Measurements from ENCODE around the gene COG5. TPM values are rescaled to one million over a fixed set of nuclear protein-coding genes. Genes with fewer than 3 reads are reported as not detected.

Gene COG5
- total and polyA plus RNA-seq, 2 of the 8 experiments (the other 6 are each of a cell fraction or from before 2014, with no cell fraction given): 10.5 to 28.1 TPM

DNA sequence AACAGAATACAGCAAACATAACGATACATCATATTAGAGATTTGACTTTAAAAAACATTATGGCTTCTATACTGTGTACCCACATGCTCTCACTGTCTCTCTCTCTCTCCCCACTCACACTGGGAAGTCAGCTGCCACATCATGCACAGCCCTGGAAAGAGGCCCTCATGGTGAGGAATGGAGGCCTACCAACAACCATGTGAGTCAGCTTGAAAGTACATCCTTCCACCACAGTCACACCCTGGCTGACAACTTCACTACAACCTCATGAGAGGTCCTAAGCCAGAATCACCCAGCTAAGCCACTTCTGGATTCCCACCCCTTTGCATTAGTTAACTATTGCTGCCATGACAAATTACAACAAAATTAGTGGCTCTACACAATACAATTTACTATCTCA lies 117.2 kb downstream of the COG5 start:
- WGBS, 2 experiments (ENCODE audit: extremely low coverage in 1 of 2, insufficient coverage in 1 of 2, insufficient read length in 1 of 2, insufficient replicate concordance in 2 of 2, low coverage in 1 of 2, low lambda C conversion rate in 2 of 2, missing lambda C conversion rate in 1 of 2): 91% methylated on average over 1 of the region's 1 CpG; no CpG with 5 or more reads in 1 of the 2 experiments
- no peak overlapping the region for H2BK120ac ChIP-seq (replicated peaks; ENCODE audit: low read depth, low read length)
- no peak for FAIRE-seq
- no peaks in the 10 kb centered on the region for H4K20me1 ChIP-seq (replicated peaks in 1 of 2; ENCODE audit: control insufficient read depth in 1 of 2, insufficient read depth in 2 of 2, low read length in 2 of 2)
- H3K79me1 ChIP-seq (ENCODE audit: low read depth, low read length): no peaks in the 10 kb centered on the region
- no peak overlapping the region for H3K27ac ChIP-seq (ENCODE audit: low read depth, low read length)
- H2BK20ac ChIP-seq (ENCODE audit: low read length): no peak overlapping the region
- no peak overlapping the region for H3K4me2 ChIP-seq (ENCODE audit: insufficient read depth in 1 of 2, low read depth in 2 of 2, low read length in 2 of 2)
- no peak overlapping the region for H4K5ac ChIP-seq (ENCODE audit: insufficient read length, low read depth, low read length)
- no peak overlapping the region for H2AK5ac ChIP-seq (ENCODE audit: low read depth, low read length)
- H3K4ac ChIP-seq (replicated peaks; ENCODE audit: insufficient read length, low read depth, low read length): no peak overlapping the region
- DNase-seq (ENCODE audit: low read depth in 1 of 2, low spot score in 2 of 2): no peak
- no peak overlapping the region for H3K18ac ChIP-seq (ENCODE audit: extremely low read depth, low read length)
- H4K91ac ChIP-seq (replicated peaks; ENCODE audit: insufficient read length, low read length): no peak overlapping the region
- H3K79me2 ChIP-seq (ENCODE audit: control insufficient read depth in 1 of 2, insufficient read depth in 2 of 2, low read length in 2 of 2): no peaks in the 10 kb centered on the region
- H3K9ac ChIP-seq (replicated peaks in 1 of 4; ENCODE audit: extremely low read depth in 1 of 4, low read depth in 3 of 4, low read length in 3 of 4): no peak overlapping the region
- H3K14ac ChIP-seq (ENCODE audit: insufficient read length): no peak overlapping the region
- no peak overlapping the region for H3K23ac ChIP-seq (ENCODE audit: insufficient read length)
- no peak overlapping the region for H2AFZ ChIP-seq (ENCODE audit: low read length)
- H2BK15ac ChIP-seq (ENCODE audit: low read length): no peak overlapping the region
- no peak overlapping the region for H2BK12ac ChIP-seq (ENCODE audit: low read depth, low read length)
- H3K36me3 ChIP-seq (ENCODE audit: control insufficient read depth in 2 of 4, insufficient read depth in 4 of 4, low read length in 3 of 4): no peaks in the 10 kb centered on the region
- H3K23me2 ChIP-seq (ENCODE audit: low read depth, low read length): no peaks in the 10 kb centered on the region
- no peak overlapping the region for H3K56ac ChIP-seq (replicated peaks; ENCODE audit: insufficient read length, low read depth, low read length)
- ChIA-PET POLR2A (ENCODE audit: partially characterized antibody) (no interaction called here), CTCF (ENCODE audit: partially characterized antibody) (no interaction called here)
- no peaks in the 10 kb centered on the region for H3K9me3 ChIP-seq (ENCODE audit: insufficient read depth in 2 of 2, low read depth in 1 of 2, low read length in 1 of 2)
- H2BK5ac ChIP-seq (ENCODE audit: low read depth, low read length): no peak overlapping the region
- no peak overlapping the region for H3K4me3 ChIP-seq (ENCODE audit: extremely low read depth in 1 of 4, insufficient read depth in 2 of 4, low read depth in 3 of 4, low read length in 4 of 4)
- H3K27me3 ChIP-seq (replicated peaks in 1 of 4; ENCODE audit: control insufficient read depth in 3 of 4, extremely low read depth in 1 of 4, insufficient read depth in 3 of 4, low read length in 3 of 4): no peaks in the 10 kb centered on the region
- H4K8ac ChIP-seq (ENCODE audit: extremely low read depth, insufficient read depth, low read length): peak overlapping the region; percentile 46; the same call in 1 of the 2 replicates
- no peaks in the 10 kb centered on the region for H3K4me1 ChIP-seq (replicated peaks in 1 of 4; ENCODE audit: control insufficient read depth in 3 of 4, insufficient read depth in 4 of 4, low read length in 3 of 4)
- TF ChIP-seq GABPA (IDR thresholded peaks at IDR 0.05; ENCODE audit: borderline replicate concordance, insufficient read depth, low read length) (no peak), CBX5 (IDR thresholded peaks at IDR 0.05; ENCODE audit: low read depth, low read length) (no peak), SUZ12 (IDR thresholded peaks at IDR 0.05; ENCODE audit: low read length) (no peak), HDAC6 (IDR thresholded peaks at IDR 0.05; ENCODE audit: low read depth, low read length) (no peak), RAD21 (IDR thresholded peaks at IDR 0.05 in 1 of 2, conservative IDR thresholded peaks at IDR 0.05 in 1 of 2; ENCODE audit: low read depth in 2 of 2, low read length in 2 of 2) (no peak), KDM1A (IDR thresholded peaks at IDR 0.05; ENCODE audit: borderline replicate concordance, low read length) (no peak), EGR1 (IDR thresholded peaks at IDR 0.05; ENCODE audit: borderline replicate concordance, low read depth, low read length) (no peak), TAF7 (optimal IDR thresholded peaks at IDR 0.05; ENCODE audit: borderline replicate concordance, low read depth, low read length) (no peak), CTBP2 (IDR thresholded peaks at IDR 0.05; ENCODE audit: borderline replicate concordance, insufficient read depth, insufficient read length, low read length) (no peak), GTF2F1 (IDR thresholded peaks at IDR 0.05; ENCODE audit: borderline replicate concordance, low read depth, low read length) (no peak), POLR2A (IDR thresholded peaks at IDR 0.05; ENCODE audit: control extremely low read depth in 1 of 2, low read depth in 2 of 2, low read length in 2 of 2) (no peak), SAP30 (IDR thresholded peaks at IDR 0.05; ENCODE audit: insufficient read depth, insufficient replicate concordance, low read length) (no peak)
- TF ChIP-seq, protein P1, sequence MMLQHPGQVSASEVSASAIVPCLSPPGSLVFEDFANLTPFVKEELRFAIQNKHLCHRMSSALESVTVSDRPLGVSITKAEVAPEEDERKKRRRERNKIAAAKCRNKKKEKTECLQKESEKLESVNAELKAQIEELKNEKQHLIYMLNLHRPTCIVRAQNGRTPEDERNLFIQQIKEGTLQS (IDR thresholded peaks at IDR 0.05; ENCODE audit: insufficient read depth, low read depth, low read length): no peak
